ENCODE results near the gene TCEAL7. TPM values are rescaled to one million over a fixed set of nuclear protein-coding genes. Genes with fewer than 3 reads are reported as not detected.

Gene TCEAL7
- total RNA-seq, 1 donor from 2014 or later: 4.9 TPM

GRCh38 chrX:103376979-103377324 is 46.9 kb downstream of the TCEAL7 start:
- peak; percentile 23 for DNase-seq (ENCODE audit: low spot score, unreplicated experiment)
- peaks cover 8% of the 10 kb centered on the region for H3K36me3 Mint-ChIP-seq (ENCODE audit: insufficient read depth)
- H3K9me3 Mint-ChIP-seq (ENCODE audit: low read depth): no peaks in the 10 kb centered on the region
- H3K27ac Mint-ChIP-seq: peak overlapping the region; percentile 88
- TF ChIP-seq CTCF (IDR thresholded peaks at IDR 0.05; ENCODE audit: unreplicated experiment): no peak
- H3K4me1 Mint-ChIP-seq (ENCODE audit: low read depth): peaks cover 19% of the 10 kb centered on the region
- no peaks in the 10 kb centered on the region for H3K27me3 Mint-ChIP-seq
- peak overlapping the region; percentile 90 for H3K4me3 Mint-ChIP-seq (ENCODE audit: low read depth)

GRCh38 chrX:103378990-103379389 is 49.0 kb downstream of the TCEAL7 start:
- Mint-ChIP-seq H3K4me3 (ENCODE audit: low read depth) (peak overlapping the region; percentile 33), H3K27ac (peak overlapping the region; percentile 65)

More at GRCh38 chrX:103378990-103379389, 49.0 kb downstream of the TCEAL7 start:
- TF ChIP-seq CTCF (IDR thresholded peaks at IDR 0.05; ENCODE audit: unreplicated experiment): no peak
- no peak for DNase-seq (ENCODE audit: low spot score, unreplicated experiment)
- H3K4me1 Mint-ChIP-seq (ENCODE audit: low read depth): peaks cover 16% of the 10 kb centered on the region
- peaks cover 7% of the 10 kb centered on the region for H3K9me3 Mint-ChIP-seq (ENCODE audit: low read depth)
- no peaks in the 10 kb centered on the region for H3K27me3 Mint-ChIP-seq
- peaks cover 8% of the 10 kb centered on the region for H3K36me3 Mint-ChIP-seq (ENCODE audit: insufficient read depth)

Other genes starting within 250 kb of the TCEAL7 start
- gene NXF3, start 237.1 kb upstream of the TCEAL7 start, total RNA-seq: not detected in 2 replicates
- 68.1 and 74.9 TPM in 2 replicates for gene BEX4, start 115.1 kb upstream of the TCEAL7 start, total RNA-seq
- 65.1 and 71.0 TPM in 2 replicates for gene TCEAL8, start 75.1 kb upstream of the TCEAL7 start, total RNA-seq
- gene TCEAL5, start 53.5 kb upstream of the TCEAL7 start, total RNA-seq: not detected in 2 replicates
- gene BEX2, start 19.2 kb upstream of the TCEAL7 start, total RNA-seq: 36.0 and 42.0 TPM in 2 replicates
- 111 and 118 TPM in 2 replicates for gene TCEAL9, start 26.3 kb downstream of the TCEAL7 start, total RNA-seq
- 408 and 425 TPM in 2 replicates for gene BEX3, start 46.3 kb downstream of the TCEAL7 start, total RNA-seq
- 0.89 and 0.98 TPM in 2 replicates for gene RAB40A, start 189.2 kb downstream of the TCEAL7 start, total RNA-seq